Nucleus accumbens (tissue), 56 donors: ENCODE results near the gene UBASH3B.

Experiments used
- DNase-seq, 56 donors: peaks; one replicate each; lab custom pipeline; 2025; lab: John Stamatoyannopoulos, UW

UBASH3B gene

DNA sequence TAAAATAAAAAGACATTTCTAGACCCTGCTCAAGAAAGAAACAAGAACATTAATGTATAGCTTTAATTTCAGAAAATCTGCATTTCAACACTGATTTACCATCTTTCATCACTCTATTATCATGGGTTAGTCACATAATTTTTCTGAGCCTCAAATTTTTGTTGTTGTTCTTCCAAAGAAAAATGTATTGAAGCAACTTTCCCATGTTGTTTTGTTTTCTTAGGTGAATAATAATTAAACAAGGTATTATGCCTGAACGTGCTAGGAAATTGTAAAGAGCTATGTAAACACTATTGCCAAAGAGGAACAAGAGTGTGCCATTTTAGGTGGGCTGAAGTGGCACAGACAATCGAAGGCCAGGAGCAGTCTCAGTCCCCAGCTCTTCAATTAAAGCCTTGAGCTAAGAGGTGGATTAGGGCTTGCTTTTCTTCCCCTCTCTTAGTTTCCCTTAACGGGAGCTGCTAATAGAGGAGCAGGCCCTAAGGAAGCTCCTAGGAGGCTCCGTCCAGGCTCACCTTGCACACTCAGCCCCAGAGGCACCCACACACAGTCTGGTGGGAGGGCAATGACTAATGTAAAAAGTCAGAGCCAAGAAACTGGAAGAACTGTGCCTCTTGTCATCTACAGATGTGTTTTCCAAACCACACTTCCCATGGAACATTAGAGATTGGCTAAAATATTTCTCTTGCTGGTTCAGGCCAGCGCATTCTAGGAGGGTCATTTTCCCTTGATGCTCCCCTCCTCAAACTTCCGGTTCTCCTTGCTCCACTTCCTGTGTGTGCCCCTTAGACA lies 8.8 kb upstream of the UBASH3B start:
- DNase-seq = peak in 6 of 56 donors; percentile 0 to 13 (median 8)

DNA sequence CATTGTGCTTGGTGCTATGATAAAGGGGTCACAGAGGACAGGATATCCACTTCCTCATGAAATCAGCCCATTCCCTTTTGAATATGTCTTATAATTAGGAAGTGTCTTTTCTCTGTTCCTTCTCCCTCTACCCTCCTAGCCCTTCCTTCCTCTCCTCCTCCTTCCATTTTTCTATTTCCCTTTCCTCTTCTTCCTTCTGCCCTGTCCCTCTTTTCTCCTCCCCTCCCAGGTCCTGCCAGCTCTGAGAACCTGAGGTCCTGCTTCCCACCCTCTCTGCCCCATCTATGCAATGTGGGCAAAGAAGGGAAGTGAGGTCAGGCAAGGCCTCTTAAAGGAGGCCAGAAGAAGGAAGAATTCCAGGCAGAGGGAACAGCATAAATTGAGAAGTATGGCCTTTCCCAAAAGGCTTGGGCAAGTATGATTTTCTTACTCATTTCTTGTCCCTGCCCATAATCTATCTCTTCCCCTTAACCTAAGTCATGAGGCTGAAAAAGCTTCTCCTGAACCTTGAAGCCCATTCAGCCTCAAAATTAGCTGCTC lies 7.7 kb upstream of the UBASH3B start:
- DNase-seq = no peak

DNA sequence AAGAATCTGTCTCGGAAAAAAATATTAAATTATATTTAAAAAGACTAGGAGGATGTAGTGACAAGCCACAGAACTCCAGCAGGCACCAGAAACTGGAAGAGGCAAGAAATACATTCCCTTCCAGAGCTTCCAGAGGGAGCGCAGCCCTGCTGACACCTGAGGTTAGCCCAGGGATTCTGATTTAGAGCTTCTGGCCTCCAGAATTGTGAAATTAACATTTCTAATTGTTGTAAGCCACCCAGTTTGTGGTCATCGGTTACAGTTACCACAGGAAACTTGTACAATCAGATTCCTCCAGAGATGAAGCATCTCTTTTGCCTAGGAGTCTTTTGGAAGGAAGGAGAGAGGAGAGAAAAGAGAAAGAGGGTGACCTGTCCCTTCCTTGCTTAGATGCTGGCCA lies 6.4 kb upstream of the UBASH3B start:
- no peak for DNase-seq

DNA sequence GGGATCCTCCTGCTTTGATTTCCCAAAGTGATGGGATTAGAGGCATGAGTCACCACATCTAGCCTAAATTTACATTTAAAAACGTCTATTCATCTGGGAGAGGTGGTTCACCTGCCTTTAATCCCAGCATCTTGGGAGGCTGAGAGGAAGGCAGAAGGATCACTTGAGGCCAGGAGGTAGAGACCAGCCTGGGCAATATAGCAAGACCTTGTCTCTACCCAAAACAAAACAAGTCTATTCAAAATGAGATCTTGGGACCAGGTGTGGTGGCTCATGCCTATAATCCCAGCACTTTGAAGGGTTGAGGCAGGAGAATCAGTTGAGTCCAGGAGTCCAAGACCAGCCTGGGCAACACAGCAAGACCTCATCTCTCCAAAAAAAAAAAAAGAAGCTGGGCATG lies 4.9 kb upstream of the UBASH3B start:
- DNase-seq = no peak

DNA sequence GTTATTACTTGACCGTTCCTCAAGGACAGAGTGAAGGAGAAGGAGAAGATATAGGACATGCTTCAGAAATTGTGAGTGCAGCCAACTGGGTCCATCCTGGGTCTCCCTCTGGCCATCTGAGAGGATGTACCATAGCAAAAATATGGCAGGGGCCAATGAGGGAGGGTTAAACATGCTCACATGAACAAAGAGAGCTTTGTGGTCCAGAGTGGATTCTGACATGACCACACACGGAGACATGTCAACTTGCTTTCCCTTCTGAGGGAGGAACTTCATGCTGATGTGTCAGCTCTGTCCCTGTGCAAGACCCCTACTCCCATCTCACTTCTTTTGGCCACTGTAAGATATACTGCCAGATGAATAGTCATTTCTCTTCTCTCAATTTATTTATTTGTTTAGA lies 3.0 kb upstream of the UBASH3B start:
- no peak for DNase-seq

DNA sequence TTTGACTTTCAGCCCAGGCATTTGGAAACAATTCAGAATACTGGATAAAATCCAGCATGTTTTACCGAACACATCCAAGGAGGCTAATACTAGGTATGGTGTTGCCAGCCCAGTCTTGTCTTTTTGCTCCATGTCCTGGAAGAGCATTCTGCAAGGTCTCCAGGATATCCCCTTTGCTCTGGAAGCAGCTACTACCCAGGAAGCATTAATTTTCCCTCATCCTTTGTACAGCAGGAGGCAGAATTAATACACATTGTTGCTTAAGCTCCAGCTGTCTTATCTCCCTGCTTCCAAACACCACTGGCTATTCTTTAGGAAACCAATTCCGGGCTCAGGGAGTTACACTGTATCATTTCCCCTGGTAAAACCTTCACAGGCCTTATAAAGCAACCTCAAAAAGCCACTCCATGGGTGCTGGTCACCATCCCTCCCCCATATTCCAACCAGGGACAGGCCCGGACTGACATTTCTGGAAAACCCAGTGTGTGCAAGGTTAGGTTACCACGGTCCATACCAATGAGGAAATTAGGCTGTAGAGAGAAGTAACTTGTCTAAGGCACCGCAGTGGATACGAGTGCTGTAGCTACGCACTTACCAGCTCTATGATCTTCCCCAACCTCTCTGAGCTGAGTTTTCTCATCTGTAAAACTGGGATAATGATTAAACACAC lies 1.5 kb upstream of the UBASH3B start:
- DNase-seq = no peak

DNA sequence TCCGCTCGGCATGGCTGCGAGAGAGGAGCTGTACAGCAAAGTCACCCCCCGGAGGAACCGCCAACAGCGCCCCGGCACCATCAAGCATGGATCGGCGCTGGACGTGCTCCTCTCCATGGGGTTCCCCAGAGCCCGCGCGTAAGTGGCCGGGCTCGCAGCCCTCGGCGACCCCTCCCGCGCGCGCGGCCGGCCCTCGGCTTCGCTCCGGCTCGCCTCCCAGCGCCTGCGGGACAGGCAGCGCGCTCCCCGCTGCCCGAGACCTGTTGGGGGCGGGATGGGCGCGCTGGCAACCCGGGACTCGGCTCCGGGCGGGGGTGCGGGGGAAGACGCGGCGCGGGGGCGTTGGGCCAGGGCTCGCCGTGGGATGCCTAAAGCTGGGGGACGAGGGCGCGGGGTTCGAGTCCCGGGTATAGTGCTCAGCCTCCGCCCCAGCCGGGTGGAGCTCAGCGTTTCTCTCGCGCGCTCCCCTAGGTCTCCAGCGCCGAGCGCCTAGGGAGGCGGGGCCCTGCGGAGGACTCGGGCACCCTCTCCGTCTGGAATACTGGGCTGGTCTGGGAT lies 630 bp downstream of the UBASH3B start:
- DNase-seq = peak in 43 of 56 donors; percentile 6 to 84 (median 56)

DNA sequence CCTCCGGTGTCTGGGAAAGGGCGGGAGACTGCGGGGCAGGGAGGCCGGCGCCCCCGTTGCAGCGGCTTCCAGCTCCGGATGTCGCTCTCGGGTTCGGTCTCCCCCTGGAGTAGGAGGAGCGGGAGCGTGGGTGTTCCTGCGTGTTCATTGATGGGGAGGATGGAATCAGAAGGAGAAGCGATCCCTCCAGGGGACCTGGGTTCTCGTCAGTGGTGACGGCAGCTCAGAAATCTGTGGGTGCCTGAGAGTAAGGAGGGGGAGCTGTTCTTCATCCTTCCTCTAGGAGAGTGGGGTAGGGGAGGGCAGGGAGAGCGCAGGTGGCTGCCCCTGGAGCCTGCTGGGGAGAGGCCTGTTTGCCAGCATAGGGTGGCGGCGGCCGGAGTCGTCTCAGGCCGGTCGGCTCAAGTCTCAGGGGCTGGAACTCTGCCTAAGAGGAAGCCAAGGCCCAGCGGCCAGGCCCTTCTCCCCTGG lies 1.1 kb downstream of the UBASH3B start:
- DNase-seq = peak in 46 of 56 donors; percentile 1 to 84 (median 40)

DNA sequence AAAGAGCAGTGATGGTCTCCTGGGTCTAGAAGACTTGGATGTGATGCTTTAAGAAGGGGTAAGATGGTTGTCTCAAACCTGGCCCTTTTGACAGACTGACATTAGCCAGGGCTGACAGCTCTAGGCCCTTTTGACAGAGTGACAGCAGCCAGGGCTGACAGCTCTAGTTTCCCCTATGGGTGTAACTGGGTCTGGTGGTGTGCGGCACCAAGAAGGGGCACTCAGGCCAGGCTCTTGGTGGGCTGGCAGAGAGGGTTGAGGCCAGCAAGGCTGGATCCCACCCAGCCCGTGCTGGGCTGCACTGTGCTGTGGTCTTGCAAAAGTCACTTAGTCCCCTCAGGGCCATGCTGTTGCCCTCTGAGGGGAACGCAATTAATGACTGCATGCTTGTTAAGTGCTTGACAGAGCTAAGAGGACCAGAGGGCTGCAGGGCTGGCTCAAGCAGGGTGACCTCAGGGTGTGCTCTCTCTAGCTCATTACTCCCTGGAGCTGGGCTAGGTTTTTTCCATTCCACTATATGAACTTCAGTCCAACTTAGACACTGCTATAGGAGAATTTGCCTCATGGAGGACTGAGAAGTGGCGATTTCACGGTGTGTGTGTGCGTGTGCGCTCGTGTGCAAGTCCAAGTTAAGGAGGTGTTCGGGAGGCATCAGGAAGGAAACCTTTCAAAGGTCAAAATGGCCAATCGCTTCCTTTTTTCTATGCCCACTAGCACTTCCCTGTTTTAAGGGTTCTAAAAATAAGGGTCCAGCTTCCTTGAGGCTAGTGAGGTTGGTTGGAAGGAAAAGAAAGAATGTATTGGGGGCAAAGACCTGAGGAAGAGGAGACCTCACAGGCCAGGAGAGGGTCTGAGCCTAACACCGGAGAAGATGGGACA lies 4.4 kb downstream of the UBASH3B start:
- DNase-seq = no peak

DNA sequence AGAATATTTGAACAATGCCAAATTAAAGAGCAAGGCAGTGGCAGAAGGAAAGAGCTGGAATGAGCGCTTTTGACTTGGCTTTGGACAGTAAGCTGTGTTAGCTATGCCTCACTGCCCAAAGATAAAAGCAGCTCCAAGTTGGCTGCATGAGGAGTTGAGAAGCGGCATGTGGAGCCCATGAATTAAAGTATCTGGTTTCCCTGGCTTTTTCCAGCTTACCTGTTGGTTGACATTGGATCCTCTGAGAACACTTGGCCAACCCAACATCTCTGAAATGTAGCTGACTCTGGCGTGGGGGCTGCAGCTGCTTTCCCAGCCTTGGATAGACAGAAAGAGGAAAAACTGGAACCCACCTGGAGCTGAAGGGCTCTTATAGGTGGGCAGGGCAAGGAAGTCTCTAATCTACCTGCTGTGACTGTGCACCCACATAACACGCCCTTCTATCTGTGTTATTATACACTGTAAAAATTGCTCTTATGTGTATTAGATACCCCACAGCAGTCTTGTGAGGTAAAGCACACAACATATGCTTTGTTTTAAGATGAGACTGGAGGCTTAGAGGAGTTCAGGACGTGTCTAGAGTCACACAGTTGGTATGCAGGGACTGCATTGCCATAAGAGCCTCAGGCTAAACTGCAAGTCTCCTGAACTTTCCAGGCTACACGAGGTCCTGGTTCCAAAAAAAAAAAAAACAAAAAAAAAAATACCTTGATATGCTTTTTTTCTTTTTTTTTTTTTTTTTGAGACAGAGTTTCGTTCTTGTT lies 5.8 kb downstream of the UBASH3B start:
- DNase-seq = no peak

DNA sequence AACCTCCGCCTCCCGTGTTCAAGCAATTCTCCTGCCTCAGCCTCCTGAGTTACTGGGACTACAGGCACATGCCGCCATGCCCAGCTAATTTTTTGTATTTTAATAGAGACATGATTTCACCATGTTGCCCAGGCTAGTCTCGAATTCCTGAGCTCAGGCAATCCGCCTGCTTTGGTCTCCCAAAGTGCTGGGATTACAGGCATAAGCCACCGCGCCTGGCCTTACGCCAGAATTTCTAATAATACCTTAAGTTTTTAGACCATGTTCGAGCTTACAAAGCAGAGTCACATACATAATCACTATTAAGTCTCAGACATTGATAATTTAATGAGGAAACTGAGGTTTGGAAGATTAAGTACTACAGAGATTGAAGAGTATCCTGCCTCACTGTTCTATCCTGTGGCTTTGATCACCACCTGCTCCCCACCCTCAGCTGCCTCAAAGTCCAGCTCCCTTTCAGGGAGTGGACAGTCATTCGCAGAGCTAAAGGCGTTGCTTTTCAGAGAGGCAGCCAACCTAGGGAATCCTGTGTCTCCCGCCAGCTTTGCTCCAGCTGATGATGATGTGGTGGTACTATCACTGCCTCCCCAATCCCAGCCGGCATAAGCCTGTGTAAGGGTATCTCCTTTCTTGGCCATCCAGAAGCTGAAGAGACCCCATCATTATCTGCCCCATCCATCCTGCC lies 7.7 kb downstream of the UBASH3B start:
- no peak for DNase-seq

DNA sequence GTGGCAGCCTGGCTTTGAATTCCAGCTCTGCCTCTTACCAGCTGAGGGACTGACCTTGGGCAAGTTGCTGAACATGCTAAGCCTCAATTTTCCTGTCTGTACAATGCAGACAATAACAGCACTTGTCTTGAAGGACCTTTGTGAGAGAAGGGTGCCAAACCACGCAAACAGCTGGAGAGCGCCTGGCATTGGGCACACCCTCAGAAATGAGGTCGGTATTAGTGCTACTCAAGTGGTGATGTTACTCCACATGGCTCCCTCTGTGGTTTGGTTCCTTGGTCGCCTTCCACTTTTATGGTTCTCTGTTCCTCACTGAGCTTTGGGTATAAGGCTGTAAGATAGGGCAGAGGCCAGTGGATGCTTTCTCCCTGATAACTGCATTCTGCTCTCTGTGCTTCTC lies 8.2 kb downstream of the UBASH3B start:
- no peak for DNase-seq

DNA sequence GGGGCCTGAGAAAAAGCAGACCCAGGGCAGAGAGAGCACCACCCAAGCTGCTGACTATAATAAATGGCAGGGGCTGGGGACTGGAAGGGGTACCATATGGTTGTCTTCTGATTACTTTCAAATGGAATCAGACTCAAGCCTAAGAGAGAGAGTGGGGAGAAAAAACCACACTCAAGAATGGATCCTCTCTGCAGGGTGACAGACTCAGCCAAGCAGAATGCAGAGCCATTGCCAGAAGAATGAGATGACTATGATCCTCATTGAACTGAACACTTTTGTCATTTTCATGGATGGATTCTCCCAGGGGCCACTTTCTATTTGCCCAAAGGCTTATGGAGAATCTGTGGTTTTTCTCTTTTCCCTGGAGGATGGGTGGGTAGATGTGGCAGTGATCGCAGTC lies 8.7 kb downstream of the UBASH3B start:
- no peak for DNase-seq

DNA sequence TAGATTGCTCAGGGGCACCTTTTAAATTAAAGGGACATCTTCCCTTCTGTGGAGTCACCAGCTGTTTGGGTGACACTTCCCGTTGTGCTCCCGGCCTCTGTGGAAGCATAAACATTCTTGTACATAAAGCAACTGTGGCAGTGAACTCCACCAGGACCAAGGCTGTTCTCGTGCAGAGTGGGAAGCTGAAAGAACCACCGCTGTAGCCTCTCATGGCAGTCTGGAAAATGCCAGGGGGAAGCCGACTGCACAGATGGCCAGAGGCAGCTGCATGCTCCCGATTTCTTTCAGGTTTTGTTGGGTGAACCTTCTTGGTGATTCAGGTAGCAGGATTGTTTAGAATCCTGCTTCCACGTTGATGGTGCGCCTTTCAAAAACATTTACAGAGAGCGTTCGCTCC lies 10.3 kb downstream of the UBASH3B start:
- DNase-seq = no peak

DNA sequence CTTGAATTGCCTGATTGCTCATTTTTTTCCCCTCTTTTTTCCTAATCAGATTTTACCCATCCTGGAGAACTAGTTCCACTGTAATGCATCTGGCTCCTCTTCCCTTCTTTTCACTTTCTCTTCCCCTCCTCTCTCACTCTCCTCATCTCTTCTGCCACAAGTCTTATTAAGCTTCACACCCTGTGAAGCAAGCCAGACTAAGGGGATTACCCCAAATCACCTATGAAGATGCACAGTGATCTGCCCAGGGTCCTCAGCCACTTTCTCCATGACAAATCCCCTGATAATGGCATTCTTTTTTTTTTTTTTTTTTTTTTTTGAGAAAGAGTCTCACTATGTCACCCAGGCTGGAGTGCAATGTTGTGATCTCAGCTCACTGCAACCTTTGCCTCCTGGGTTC lies 11.2 kb downstream of the UBASH3B start:
- no peak for DNase-seq

DNA sequence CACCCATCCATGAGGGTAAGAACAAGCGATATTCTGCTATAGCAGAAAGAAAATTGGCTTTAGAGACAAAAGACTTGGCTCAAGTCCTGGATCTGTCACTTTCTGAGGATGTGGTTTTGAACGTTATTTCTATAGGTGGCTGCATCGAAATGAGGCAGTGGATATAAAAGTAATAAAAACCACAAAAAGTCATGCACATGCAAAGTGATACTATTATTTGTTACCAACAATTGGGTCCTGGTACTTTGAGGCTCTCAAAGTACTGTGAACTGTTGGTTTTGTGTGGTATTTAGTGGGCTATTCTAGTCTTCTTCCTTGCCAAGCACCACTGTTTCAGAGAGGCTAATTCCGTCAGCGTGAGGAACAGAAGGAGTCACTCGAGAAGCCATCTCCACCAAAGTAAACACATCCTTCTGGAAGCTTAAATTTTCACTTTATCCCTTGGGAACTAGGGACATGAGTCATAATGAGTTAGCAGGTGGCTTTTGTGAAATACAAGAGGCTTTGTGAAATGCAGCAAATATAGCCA lies 13.1 kb downstream of the UBASH3B start:
- no peak for DNase-seq

DNA sequence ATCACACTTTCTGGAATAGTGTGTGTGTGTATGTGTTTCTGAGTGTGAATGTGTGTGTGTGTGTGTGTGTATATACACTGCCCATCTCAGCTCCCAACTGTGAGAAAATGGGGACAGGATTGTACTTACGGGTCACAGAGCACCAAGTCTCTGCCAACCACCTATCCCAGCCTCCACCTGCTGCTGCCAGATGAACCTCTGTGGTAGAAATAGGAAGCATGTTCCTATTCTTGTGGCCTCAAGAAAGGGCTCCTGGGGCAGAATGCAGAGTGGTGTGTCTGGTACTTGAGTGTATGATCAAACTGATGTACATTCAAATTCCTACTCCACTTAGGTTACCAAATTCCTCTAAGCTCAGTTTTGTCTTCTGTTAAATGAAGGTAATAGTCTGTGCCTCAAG lies 14.6 kb downstream of the UBASH3B start:
- no peak for DNase-seq

DNA sequence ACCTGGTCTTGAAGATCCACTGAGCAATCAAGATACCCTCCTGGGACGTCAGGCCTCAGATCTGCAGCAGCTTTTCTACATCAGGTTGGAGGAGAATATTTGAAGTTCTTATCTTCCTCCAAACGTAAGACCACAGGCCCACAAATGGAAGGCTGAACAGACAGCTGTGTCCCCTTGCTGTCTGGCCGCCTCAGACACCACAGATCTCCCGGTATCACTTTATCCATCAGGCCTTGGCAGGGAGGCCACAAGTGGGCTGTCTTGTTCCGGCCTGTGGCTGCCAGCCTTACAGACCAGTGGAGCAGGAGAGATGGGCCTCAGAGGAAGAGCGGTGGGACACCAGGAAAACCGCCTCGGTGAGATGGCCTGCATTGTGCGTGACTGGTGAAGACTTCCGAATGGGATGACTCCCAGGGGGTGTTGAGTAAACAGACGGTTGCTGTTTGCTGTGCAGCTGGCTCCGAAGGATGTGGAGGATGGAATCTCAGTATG lies 15.9 kb downstream of the UBASH3B start:
- DNase-seq = no peak

DNA sequence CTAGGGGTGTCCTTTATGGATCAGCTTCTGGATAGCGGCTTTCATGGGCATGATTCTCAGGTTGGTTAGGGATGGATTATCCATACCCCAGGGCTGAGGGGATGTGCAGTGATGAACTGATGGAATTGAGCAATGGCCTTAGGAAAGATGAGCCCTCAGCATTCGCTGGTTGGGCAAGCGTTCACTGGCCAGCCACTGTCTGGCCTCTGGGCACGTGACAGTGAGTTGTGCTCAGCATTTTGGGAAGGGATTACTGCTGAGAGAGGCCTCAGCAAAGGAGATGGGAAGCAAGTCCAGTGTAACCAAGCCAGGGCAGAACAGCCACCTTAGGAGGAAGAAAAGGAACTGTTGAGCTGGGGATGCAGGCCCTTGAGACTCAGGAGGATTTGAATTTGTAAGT lies 17.4 kb downstream of the UBASH3B start:
- no peak for DNase-seq
